HG03378 (cell line): Measurements from ENCODE around the gene GPR173.

ENCODE experiments used
- ATAC-seq: cut with Tn5 transposase; IDR thresholded peaks from one replicate; pipeline ENCODE4 v1.9.1; 2021; ENCODE audit warnings: mild to moderate bottlenecking, moderate library complexity; ENCODE audit not compliant: unreplicated experiment

Gene GPR173

GRCh38 chrX:53088136-53088974, 39.8 kb downstream of the GPR173 start:
- ATAC-seq: peak; percentile 50

- no peak for ATAC-seq
Observed at GRCh38 chrX:53089224-53089842, 40.7 kb downstream of the GPR173 start.

DNA sequence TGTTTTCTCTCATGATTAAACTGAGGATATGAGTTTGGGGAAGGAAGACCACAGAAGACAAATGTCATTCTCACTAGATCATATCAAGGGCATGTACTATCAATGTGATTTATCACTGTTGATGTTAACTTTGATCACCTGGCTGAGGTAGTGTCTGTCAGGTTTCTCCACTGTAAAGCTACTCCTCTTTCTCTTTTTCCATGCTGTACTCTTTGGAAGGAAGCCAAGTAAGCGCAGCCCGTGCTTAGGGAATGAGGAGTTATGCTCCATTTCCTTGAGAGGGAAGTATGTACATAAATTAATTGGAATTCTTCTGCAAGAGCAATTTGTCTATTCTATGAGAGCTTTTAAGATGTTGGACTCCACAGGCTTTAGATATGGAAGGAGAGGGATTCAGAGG, 41.3 kb downstream of the GPR173 start:
- no peak for ATAC-seq

DNA sequence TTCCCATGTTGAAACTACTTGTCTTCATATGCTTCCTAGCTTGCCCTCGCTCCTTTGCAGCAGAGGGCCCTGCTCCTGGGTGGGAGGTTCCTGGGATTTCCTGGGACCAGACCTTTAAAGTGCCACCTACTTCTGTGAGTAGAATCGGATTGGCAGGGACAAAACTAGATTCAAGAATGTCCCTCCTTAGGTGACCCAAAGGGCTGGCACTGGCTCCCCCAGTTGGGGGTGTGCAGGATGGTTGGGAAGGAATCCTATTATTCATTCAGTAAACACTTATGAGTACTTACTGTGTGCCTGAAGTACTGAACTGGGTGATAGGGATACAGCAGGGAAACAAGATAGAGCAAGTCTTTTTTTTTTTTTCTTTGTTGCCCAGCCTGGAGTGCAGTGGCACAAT, 42.8 kb downstream of the GPR173 start:
- no peak for ATAC-seq

GRCh38 chrX:53093177-53093655, 44.6 kb downstream of the GPR173 start:
- ATAC-seq: no peak

DNA sequence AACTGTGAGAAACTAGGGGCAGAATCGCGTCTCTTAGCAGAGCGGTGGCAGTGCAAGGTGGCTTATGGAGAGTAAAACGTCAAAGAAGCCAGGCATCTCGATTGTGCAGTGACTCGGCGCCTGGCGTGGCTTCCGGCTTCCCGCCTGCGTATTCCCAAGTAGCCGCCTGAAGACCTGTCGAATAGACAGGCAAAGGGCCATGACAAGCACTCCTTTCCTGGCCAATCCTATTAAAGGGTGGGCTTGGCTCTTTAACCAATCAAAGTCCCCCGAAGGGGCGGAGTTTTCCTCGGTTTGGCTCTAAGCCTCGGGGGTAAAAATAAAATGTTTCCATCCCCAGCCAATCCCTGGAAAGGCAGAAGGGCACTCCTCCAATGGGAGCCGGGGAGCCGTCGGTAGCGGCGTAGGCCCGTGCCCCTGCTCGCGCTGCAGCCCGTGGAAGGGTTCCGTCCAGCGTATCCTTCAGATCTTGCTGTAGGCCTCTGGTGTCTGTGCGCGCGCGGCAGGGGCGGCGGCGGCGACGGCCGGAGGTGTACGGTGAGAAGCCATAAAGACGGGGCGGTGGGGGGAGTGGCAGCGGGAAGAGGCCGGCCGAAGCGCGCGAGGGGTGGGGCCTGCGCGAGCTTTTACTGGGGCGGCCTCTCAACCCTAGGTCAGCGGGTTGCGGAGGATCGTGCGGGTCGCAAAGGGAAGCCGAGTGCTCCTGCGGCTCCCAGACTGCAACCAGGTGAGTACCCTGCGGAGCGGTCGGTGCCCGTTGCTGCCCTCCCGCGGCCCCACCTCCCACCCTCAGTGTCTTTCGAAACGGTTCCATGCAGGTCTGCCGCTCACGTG, 45.4 kb downstream of the GPR173 start, which contains the start of gene KANTR:
Gene KANTR, plus strand, starts transcription at position 395 of the 834 bp plus-strand sequence. CDS start 30,131 bp downstream, outside the sequence.
- ATAC-seq: peak; percentile 78

- no peak for ATAC-seq
Observed at GRCh38 chrX:53094582-53094905, 46.0 kb downstream of the GPR173 start.

GRCh38 chrX:53095796-53096195, 47.2 kb downstream of the GPR173 start:
- no peak for ATAC-seq

- ATAC-seq: no peak
Observed at GRCh38 chrX:53114864-53115549, 66.4 kb downstream of the GPR173 start.

DNA sequence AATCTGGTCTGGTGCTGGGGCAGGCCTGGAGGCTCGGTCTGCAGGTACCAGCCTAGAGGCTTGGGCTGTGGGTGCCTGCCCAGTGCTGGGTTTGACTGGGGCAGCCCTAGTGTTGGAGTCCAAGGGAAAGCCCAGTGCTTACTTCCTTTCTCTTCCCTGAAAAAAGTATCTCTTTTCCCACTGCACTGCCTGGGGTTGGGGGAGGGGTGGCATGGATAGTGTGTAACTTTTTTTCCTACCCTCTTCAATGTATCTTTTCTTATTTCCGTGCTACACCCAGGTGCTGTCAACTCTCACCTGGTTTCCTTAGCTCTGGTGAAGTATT, 66.9 kb downstream of the GPR173 start:
- no peak for ATAC-seq

DNA sequence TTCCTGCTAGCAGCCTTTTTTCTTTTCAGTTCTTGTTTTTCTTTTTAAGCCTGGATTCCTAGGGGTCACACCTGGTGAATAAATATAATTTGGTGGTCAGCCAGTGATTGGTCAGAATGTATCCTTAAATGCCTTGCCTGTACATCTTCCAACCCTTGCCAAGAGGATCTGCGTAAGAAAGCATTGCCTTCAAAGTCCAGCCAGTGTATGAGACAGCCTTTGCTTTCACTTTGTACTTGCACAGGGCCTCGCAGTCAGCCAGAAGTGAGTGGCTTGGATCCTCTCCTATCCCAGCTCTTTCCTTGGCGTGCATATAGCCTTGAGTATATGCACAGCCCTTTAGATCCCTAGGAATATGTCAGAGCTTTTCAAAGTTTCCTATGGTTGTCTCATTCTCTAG, 67.5 kb downstream of the GPR173 start:
- ATAC-seq: no peak

GRCh38 chrX:53122013-53122412, 73.4 kb downstream of the GPR173 start:
- no peak for ATAC-seq

- ATAC-seq: no peak
Observed at GRCh38 chrX:53125506-53125905, 76.9 kb downstream of the GPR173 start.

DNA sequence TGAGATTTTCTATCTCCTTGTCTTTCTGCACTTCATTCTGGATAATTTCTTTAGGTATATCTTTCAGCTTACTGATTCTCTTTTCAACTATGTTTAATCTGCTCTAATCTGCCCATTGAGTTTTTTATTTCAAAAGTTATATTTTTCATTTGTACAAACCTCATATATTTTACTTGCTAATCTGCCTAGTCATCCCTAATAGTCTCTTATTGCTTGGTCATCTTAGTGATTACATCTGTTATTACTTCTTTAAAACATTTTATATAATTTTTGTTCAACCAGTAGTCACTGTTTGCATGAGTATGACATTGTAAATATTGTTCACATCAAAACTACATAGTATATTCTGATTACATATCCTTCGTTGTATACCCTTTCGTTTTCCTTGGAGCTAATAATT, 77.8 kb downstream of the GPR173 start:
- no peak for ATAC-seq

DNA sequence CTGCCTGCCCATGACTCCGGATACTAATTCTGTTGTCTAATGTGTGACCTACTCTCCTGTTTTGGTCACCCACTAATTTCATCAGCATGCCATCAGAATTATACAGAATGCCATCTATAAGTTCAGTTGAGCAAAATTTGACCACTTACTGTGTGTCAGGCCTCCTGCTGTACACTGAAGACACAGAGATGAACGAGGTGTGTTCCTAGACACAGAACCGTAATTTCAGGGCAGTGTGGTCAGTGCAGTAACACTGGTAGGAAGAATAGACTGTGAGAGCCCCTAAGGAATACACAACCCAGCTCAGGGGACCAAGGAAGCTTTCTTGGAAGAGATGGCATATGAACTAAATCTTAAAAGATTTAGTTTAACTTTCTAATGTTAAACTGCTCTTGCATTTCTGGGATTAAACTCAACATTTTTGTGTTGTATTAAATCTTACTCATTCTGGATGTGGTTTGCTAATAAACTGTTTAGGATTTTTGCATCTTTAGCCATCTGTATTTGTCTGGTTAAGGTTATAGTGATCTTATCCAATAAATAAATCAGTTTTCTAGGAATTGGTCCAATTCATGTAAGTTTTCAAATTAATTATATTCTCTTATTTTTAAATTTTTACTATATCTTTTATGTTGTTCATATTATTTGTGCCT, 79.6 kb downstream of the GPR173 start:
- ATAC-seq: no peak
